Coronary artery (tissue), 2 donors: ENCODE results near the gene FOXM1.

Source experiments
- DNase-seq: peaks from one replicate; pipeline ENCODE4 v3.0.0-alpha.2; 2017; ENCODE audit warnings: low spot score
- H3K27ac ChIP-seq, 2 donors: fragments of 200-600 bp; sonication (generic); one replicate each; pipeline ENCODE4 v1.5.1; 2016 to 2019
- H3K4me3 ChIP-seq: fragments of 200-600 bp; sonication (generic); 2 replicates; pipeline ENCODE4 v1.5.1; 2016; ENCODE audit warnings: mild to moderate bottlenecking, moderate library complexity
- CTCF ChIP-seq: fragments of 200-600 bp; sonication (generic); IDR thresholded peaks from one replicate; pipeline ENCODE4 v1.5.1; 2019; ENCODE audit warnings: antibody characterized with exemption

FOXM1 gene

GRCh38 chr12:2854669-2855453, 22.1 kb downstream of the FOXM1 start:
- no peak for TF ChIP-seq CTCF
- DNase-seq = no peak
- H3K27ac ChIP-seq = peak overlapping the region in 1 of 2 donors; percentile 62
- no peak overlapping the region for H3K4me3 ChIP-seq

- DNase-seq = no peak
- no peak overlapping the region for H3K4me3 ChIP-seq
- no peak overlapping the region for H3K27ac ChIP-seq
- peak; percentile 78 for TF ChIP-seq CTCF
Measured at GRCh38 chr12:2853626-2854025, 23.3 kb downstream of the FOXM1 start.

- no peak for DNase-seq
- H3K4me3 ChIP-seq = no peak overlapping the region
- no peak for TF ChIP-seq CTCF
- no peak overlapping the region for H3K27ac ChIP-seq
Measured at GRCh38 chr12:2851931-2852330, 25.0 kb downstream of the FOXM1 start.

GRCh38 chr12:2845280-2845679, 31.7 kb downstream of the FOXM1 start:
- DNase-seq = peak; percentile 83
- no peak for TF ChIP-seq CTCF
- no peak overlapping the region for H3K4me3 ChIP-seq
- peak overlapping the region; percentile 61 to 77 for H3K27ac ChIP-seq

- DNase-seq = no peak
- TF ChIP-seq CTCF = no peak
- Histone ChIP-seq H3K27ac (peak overlapping the region; percentile 61 to 77), H3K4me3 (no peak overlapping the region)
Measured at GRCh38 chr12:2844786-2845185, 32.2 kb downstream of the FOXM1 start.

- Histone ChIP-seq H3K27ac (peak overlapping the region; percentile 61 to 77), H3K4me3 (no peak overlapping the region)
- DNase-seq = no peak
- TF ChIP-seq CTCF = no peak
Measured at GRCh38 chr12:2842948-2843347, 34.0 kb downstream of the FOXM1 start.

GRCh38 chr12:2841056-2841650, 35.8 kb downstream of the FOXM1 start:
- DNase-seq = no peak
- H3K4me3 ChIP-seq = no peak overlapping the region
- no peak for TF ChIP-seq CTCF
- peak overlapping the region in 1 of 2 donors; percentile 71 for H3K27ac ChIP-seq
